ENCODE data around the gene CDC14A.
"Not testable (repeated sequence)": the region's sequence is repeated elsewhere in the genome, so short reads cannot be mapped to it uniquely, and the experiment has no call there.

The CDC14A gene

GRCh38 chr1:100362821-100363466 lies 10.6 kb downstream of the CDC14A start:
- DNase-seq (ENCODE audit: low spot score), result no peak

- DNase-seq (ENCODE audit: low spot score), result no peak
Observed at GRCh38 chr1:100363831-100364230, 11.5 kb downstream of the CDC14A start.

GRCh38 chr1:100364697-100365096 lies 12.4 kb downstream of the CDC14A start:
- no peak for DNase-seq (ENCODE audit: low spot score)

- DNase-seq (ENCODE audit: low spot score), result no peak
Observed at GRCh38 chr1:100366209-100366525, 13.9 kb downstream of the CDC14A start.

- not testable (repeated sequence) for DNase-seq (ENCODE audit: low spot score)
Observed at GRCh38 chr1:100369339-100369738, 17.0 kb downstream of the CDC14A start.

- not testable (repeated sequence) for DNase-seq (ENCODE audit: low spot score)
Observed at GRCh38 chr1:100373953-100374352, 21.6 kb downstream of the CDC14A start.

- not testable (repeated sequence) for DNase-seq (ENCODE audit: low spot score)
Observed at GRCh38 chr1:100376890-100377289, 24.6 kb downstream of the CDC14A start.

- DNase-seq (ENCODE audit: low spot score), result no peak
Observed at GRCh38 chr1:100377590-100378361, 25.5 kb downstream of the CDC14A start.

- DNase-seq (ENCODE audit: low spot score), result no peak
Observed at GRCh38 chr1:100378956-100379355, 26.6 kb downstream of the CDC14A start.

GRCh38 chr1:100380635-100381034 lies 28.3 kb downstream of the CDC14A start:
- DNase-seq (ENCODE audit: low spot score), result no peak

GRCh38 chr1:100382657-100383056 lies 30.4 kb downstream of the CDC14A start:
- DNase-seq (ENCODE audit: low spot score), result no peak

GRCh38 chr1:100383743-100384405 lies 31.6 kb downstream of the CDC14A start:
- DNase-seq (ENCODE audit: low spot score), result no peak

GRCh38 chr1:100387209-100387608 lies 34.9 kb downstream of the CDC14A start:
- no peak for DNase-seq (ENCODE audit: low spot score)

- DNase-seq (ENCODE audit: low spot score), result no peak
Observed at GRCh38 chr1:100387657-100388350, 35.5 kb downstream of the CDC14A start.

- no peak for DNase-seq (ENCODE audit: low spot score)
Observed at GRCh38 chr1:100390531-100390930, 38.2 kb downstream of the CDC14A start.

GRCh38 chr1:100391675-100392074 lies 39.4 kb downstream of the CDC14A start:
- no peak for DNase-seq (ENCODE audit: low spot score)

- no peak for DNase-seq (ENCODE audit: low spot score)
Observed at GRCh38 chr1:100392756-100393155, 40.5 kb downstream of the CDC14A start.

- DNase-seq (ENCODE audit: low spot score), result no peak
Observed at GRCh38 chr1:100394285-100394684, 42.0 kb downstream of the CDC14A start.

- DNase-seq (ENCODE audit: low spot score), result no peak
Observed at GRCh38 chr1:100395913-100396312, 43.6 kb downstream of the CDC14A start.

GRCh38 chr1:100396651-100397050 lies 44.3 kb downstream of the CDC14A start:
- DNase-seq (ENCODE audit: low spot score), result no peak

GRCh38 chr1:100397681-100398080 lies 45.4 kb downstream of the CDC14A start:
- DNase-seq (ENCODE audit: low spot score), result no peak

GRCh38 chr1:100398648-100399047 lies 46.3 kb downstream of the CDC14A start:
- DNase-seq (ENCODE audit: low spot score), result no peak

GRCh38 chr1:100400404-100400803 lies 48.1 kb downstream of the CDC14A start:
- DNase-seq (ENCODE audit: low spot score), result peak; percentile 67

Measured in pons (tissue), 1 donor.